NCI-H146 treated with DMSO at 0.1 percent for 48 hours (cell line): Measurements from ENCODE around the gene MED8.

Experiments used
- DNase-seq: peaks from one replicate; lab custom pipeline; 2025; ENCODE audit not compliant: unreplicated experiment; lab: John Stamatoyannopoulos, UW

The MED8 gene

GRCh38 chr1:43338001-43338400 lies 51.6 kb downstream of the MED8 start:
- DNase-seq = no peak

- no peak for DNase-seq
Measured at GRCh38 chr1:43337588-43337987, 52.0 kb downstream of the MED8 start, which contains the start of gene MPL. Gene MPL (plus strand): TSS chr1:43337818. CDS start chr1:43337849, 31 bp downstream.

- DNase-seq = no peak
Measured at GRCh38 chr1:43334453-43335205, 55.0 kb downstream of the MED8 start.
